DMS153 treated with DMSO at 0.1 percent for 48 hours (cell line): ENCODE measurements around the gene SLIT1.
"Not testable (repeated sequence)": the region's sequence is repeated elsewhere in the genome, so short reads cannot be mapped to it uniquely, and the experiment has no call there.

ENCODE experiments used
- DNase-seq: peaks from one replicate; lab custom pipeline; 2025; ENCODE audit not compliant: unreplicated experiment; lab: John Stamatoyannopoulos, UW

The SLIT1 gene

DNA sequence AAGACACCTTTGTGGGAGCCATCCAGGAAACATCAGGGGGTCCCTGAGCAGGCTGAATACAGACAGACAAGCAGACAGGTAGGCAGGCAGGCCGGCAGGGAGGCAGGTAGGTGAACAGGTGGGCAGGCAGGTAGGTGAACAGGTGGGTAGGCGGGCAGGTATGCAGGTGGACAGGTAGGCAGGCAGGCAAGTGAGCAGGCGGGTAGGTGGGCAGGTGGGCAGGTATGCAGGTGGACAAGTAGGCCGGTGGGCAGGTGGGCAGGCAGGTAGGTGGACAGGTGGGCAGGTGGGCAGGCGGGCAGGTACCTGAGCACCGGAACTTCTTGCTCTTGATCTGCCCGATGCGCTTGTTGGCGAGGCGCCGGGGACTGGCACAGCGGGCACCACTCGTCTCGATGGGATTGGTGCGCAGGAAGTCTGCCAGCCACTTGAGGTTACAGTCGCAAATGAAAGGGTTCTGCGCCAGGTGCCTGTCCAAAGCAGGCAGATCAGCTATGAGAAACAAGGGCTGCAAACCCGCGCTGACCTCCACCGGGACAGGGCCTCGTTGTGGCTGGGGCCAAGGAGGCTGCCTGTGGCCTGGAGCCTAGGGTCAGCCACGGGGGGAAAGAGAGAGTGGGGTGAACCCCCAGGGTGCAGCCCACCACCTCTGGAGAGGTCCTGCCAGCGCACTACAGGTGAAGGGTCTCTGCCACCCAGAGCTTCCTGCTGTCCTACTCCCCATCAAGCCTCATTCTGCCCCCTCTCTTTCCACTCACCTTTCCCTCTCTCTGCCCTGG is 136.9 kb downstream of the SLIT1 start:
- peak; percentile 46 for DNase-seq

DNA sequence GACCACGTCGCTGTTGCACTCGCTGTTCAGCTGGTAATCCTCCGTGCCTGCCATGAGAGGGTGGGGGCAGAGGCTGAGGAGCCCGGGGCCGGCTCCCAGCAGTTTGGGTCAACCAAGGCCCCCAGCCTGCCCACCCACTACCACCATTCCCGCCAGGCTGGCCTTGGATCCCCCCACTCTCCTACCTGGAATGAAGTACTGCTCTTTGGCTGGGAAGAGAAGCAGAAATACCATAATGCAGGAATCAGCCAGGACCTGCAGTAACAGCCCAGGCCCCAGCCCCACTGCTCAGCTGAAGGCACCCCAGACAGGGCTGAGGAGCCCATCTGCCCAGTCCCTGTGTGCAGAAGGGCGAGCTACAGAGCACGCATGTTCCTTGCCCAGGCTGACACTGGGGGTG is 138.0 kb downstream of the SLIT1 start:
- no peak for DNase-seq

DNA sequence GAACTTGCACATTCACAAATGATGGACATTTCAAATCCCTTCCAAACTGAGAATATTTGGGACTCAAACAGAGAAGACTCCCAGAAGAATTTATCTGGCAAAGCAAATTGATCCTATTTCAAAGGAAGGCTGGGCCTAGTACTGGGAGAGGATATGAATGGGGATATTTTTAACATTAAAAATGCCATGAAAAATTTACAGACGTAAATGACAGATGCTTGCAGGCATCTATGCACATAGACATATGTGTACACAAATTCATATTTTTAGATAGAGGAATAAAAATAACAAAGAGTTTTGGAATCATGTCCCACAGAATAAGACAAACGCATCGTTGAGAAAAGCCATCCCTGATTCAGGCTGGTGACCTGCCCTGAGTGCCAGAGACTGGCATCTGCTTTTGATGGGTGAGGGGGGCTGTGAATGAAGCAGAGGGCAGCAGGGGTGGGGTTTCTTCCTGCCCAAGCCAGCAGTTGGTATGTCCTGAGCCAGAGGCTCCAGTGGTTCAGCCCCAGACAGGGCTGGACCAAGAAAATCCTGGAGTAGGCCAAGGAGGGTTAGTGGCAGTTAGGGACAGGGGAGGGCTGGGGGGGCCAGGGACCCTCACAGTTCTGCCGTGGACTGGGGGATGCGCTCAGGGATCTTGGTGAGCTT is 138.5 kb downstream of the SLIT1 start:
- no peak for DNase-seq

DNA sequence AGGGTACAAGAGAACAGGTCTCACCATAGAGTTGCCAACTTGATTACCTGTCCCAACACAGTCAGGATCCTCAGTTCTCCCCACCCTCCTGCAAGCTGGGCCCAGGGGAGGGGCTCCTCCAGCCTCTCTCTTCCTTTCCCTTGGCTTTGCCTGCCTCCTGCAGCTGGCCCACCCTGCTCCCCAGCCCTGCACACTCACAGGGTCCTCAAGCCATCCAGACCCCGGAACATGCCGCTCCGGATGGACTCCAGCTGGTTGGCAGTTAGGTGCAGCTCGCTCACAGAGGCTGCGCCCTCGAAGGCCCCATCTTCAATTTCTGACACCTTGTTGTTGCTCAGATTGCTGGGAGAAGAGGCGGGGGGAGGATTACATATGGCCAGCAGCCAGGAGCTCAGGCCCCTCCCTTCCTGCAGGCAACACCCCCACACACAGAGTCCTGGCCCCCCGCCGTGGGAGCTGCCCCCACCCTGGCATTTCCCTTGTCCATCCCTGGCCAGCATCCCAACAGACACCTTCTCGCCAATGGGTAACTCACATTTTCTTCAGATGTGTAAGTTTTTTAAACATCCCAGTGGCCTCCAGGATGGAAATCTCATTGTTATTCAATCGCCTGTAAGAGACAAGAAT is 139.2 kb downstream of the SLIT1 start:
- DNase-seq, result no peak

GRCh38 chr10:97043563-97043855 is 142.2 kb downstream of the SLIT1 start:
- no peak for DNase-seq

DNA sequence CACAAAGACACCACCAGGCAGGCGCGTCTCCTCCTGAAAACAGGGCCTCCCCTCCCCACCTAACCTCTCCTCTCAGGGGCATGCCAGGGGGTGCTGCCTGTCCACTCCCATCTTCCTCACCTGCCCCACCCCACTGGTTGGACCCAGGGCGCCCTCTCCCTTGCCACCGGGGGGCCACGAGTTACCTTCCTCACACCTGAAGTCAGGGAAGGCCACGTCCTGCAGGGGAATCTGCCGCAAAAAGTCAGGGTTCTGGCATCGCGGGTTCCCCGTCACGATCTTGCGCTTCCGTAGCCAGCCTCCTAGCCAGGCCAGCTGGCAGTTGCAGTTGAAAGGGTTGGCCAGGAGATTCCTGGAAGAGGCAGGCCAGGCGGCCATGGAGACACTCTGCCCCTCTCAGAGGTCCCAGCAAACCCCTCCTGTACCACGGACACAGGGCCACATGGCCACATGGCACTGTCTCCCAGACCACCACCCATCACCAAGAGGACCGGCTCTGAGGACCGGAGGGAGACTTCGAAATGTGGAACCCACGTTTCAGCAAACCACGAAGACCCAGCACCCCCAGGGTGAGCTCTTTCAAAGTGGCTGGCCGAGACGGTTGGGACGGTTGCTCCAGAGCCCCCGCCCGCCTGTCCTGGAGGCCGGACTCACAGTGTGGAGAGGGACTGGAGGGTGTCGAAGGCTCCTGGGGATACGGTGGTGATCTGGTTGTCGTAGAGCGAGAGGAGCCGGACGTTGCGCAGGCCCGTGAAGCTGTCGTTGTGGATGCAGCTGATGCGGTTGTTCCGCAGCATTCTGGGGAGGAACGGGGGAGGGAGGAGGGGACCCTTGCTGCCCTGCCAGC is 142.8 kb downstream of the SLIT1 start:
- no peak for DNase-seq

- DNase-seq, result no peak
Observed at GRCh38 chr10:97042081-97042480, 143.7 kb downstream of the SLIT1 start.

GRCh38 chr10:97040706-97041105 is 145.1 kb downstream of the SLIT1 start:
- DNase-seq, result no peak

- DNase-seq, result no peak
Observed at GRCh38 chr10:97040248-97040584, 145.5 kb downstream of the SLIT1 start.

GRCh38 chr10:97039538-97040247 is 146.1 kb downstream of the SLIT1 start:
- DNase-seq, result no peak

DNA sequence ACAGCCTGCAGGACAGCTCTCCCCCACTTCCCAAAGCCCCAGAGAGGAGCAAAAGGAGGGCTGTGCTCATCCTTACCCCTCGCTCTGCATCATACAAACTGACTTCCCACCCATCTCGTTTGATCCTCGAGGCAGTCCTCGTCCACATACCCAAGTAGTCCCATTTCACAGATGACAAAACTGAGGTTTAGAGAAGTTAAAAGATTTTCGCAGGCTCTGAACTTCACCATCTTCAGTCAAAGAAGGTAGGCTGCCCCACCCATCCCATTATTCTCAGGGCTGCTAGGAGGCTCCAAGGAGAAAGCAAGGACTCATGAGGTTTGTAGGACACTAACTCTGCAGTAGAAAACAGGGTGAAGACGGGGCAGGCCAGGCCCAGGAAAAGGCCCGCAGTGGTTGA is 147.1 kb downstream of the SLIT1 start:
- no peak for DNase-seq

DNA sequence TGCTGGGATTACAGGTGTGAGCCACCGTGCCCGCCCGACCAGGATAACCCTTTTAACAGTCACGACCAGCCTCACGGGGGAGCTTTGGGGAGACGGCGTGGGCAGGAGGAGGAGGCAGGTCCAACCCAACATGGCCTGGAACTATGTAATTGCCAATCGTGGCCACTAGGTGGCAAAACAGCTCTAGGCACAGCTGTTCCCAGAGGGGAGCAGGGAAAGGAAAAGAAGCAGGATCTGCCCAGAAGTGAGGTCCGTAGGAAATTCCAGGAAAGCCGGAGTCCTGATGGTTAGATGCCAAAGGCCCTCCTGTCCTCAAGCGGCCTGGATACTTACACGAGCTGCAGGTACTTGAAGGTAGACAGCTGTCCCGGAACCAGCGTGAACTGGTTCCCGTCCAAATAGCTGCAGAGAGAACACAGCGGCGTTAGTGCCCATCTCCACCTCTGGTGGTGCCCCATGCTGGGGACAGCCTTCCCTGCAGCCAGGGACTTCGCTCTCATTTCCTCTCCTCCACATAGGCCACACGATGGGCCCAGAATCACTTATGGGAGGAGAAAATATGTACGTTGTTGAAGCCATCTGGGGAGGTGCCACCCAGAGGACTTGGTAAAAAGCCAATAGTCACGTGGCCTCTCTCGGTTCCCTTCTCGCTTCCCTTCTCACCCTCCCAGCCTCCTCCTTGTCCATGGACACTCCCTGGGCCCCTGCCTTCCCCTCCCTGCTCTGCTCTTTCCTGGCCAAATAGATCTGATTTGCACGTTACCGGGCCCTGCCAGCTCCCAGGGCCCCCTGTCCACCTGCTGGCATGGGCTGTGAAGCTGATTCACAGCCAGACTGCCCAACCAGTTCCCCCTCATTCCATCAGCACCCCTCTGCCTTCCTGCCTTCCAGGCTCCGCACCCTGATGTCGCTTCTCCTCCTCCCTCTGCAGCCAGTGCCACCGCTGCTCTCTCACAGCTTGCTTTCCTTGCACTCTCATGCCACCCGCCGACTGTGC is 148.1 kb downstream of the SLIT1 start:
- DNase-seq, result peak; percentile 83

DNA sequence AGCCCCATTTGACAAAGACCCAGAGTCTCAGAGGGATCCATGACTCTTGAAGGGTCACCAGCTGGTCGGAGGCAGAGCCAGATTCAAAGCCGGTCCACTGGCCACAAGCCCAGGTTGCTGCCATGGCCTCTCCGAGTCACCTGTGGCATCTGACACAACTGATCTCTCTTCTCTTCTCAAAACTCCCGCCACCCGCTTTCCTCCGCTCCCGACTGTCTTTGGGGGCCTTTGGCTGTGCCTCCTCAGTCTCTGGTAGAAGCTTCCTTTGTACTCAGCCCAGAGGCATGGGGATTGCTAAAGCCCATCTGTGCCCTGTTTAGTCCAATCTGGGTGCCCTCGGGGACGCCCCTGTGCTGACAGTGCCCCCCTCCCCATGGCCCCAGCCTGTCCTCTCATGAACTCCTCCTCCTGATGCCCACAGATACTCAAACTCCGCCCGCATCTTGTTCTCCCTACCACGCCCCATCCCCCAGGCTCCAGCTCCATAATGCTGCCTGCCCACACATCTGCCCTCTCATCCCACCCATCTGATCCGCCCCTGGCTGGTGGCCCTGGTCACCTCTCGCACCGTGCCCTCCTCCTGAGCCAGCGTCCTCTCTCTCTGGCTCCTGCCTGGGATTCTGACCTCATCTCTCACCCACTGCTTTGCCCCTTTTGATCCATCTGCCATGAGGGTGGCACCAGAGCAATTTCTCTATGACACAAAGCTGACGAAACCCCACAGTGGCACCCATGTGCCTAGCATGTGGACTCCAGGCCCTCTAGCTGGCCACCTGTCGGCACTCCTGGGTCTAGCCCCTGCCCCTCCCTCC is 150.6 kb downstream of the SLIT1 start:
- DNase-seq, result no peak

DNA sequence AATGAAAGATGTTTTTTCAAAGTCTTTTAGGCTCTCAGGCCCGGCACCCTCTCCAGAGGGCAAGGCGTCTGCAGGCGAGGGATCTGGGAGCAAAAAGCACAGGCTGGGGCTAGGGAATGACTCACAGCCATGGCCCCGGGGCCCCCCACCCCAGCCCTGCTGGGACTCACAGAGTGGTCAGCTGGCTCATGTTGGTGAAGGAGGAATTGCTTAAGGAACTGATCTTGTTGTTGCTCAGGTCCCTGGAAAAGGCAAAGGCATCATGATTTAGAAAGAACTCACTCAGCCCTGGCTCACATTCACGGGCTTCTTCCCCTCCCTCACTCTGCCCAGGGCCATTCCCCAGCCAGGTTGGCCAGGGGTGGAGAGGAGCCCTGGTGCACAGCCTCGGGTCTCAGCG is 151.5 kb downstream of the SLIT1 start:
- no peak for DNase-seq

DNA sequence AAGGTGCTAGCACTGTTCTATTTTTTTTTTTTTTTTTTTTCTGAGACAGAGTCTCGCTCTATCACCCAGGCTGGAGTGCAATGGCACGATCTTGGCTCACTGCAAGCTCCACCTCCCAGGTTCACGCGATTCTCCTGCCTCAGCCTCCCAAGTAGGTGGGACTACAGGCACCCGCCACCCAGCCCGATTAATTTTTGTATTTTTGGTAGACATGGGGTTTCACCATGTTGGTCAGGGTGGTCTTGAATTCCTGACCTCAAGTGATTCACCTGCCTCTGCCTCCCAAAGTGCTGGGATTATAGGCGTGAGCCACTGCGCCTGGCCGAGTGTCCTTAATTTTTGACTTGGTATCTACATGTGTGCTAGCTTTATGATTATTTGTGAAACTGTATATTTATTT is 151.9 kb downstream of the SLIT1 start:
- not testable (repeated sequence) for DNase-seq

DNA sequence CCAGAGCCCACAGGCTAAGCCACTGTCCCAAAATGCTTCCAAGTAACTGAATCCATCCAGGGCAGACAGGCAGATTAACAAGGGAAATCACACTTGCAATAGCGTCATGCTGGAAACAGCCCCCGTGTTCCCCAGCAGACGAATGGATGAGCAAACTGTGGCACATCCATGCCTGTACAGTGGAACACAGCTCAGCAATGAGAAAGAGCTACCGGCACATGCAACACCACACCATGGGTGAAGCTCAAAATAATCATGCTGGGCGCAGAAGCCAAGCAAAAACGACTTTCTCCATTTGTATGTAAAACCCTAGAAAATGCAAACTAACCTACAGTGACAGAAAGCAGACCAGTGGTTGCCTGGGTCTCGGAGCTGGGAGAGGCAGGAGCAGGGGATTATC is 153.1 kb downstream of the SLIT1 start:
- DNase-seq, result no peak

- no peak for DNase-seq
Observed at GRCh38 chr10:97031459-97031858, 154.3 kb downstream of the SLIT1 start.

DNA sequence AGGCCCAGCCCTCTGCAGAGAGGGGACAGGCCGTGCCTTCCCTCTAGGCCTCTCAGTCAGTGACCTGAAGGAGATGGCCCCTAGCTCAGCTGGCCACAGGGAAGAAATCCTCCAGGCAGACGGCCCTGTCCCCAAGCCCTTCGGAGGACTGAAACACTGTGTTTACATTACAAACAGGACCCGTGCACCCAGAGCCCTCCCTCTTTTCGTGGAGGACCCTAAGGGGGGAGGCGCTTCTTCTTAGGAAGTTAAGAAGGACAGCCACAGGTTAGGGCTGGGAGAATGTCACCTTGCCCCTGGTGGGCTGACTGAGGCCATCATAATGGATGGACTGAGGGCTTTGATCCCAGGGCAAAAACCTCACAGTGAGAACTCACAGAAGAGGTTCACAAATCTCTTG is 154.9 kb downstream of the SLIT1 start:
- no peak for DNase-seq

DNA sequence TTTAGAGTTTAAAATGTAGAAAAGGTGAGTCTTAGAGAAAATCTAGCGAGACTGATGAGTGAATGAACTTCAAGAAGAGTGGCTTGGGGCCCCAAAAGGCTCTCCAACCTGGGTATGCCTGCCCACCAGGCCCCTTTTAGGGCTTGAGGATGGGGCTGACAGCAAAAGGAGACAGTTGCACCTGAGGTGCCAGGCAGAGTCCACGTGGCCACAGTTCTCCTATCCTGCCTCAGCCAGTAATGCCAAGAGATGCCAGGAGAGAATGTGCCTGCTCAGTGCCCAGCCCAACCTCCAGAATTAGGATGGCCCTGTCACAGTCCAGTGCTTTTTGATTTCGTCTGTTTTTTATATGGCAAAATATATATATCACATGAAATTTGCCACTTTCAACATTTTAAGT is 156.5 kb downstream of the SLIT1 start:
- no peak for DNase-seq
